ENCODE data around the gene KL.

DNA sequence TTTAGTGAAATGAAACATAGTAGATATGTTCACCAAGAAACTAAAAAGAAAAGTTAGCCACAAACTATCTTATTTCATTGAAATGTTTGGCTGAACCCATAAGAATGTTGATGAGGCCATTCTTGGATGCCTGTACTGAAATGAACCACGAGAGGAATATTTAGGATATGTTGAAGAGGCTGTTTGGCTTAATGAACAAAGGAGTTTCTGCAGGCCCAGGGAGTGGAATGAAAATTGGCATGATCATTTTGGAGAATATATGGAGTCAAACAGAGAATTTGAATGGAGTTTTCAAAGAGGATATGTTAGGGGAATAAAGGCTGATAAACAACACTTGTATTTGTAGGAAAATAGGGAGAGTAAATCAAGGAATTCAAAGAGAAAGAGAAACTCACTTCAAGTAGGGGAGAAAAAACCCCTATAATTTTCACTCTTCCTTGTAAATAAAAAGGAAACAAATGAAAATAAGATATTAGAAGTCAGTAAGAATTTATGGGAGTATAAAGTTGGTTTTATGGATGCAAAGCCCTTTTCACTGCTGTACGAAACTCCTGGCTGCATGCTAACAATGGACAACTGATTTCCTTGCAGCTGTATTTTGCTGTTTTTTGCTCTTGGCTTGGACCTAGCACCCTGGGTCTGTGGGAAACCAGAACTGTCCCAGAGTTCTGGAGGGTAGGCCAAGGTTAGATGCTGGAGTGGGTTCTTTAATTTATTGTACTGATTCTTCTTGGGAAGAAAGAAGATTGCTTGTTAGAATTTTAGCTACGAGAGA is 36.5 kb downstream of the KL start:
- TF ChIP-seq, protein P1, sequence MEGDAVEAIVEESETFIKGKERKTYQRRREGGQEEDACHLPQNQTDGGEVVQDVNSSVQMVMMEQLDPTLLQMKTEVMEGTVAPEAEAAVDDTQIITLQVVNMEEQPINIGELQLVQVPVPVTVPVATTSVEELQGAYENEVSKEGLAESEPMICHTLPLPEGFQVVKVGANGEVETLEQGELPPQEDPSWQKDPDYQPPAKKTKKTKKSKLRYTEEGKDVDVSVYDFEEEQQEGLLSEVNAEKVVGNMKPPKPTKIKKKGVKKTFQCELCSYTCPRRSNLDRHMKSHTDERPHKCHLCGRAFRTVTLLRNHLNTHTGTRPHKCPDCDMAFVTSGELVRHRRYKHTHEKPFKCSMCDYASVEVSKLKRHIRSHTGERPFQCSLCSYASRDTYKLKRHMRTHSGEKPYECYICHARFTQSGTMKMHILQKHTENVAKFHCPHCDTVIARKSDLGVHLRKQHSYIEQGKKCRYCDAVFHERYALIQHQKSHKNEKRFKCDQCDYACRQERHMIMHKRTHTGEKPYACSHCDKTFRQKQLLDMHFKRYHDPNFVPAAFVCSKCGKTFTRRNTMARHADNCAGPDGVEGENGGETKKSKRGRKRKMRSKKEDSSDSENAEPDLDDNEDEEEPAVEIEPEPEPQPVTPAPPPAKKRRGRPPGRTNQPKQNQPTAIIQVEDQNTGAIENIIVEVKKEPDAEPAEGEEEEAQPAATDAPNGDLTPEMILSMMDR (IDR thresholded peaks at IDR 0.05 in 4 of 5, conservative IDR thresholded peaks at IDR 0.05 in 1 of 5): no peak
- no peak for TF ChIP-seq POLR2A (IDR thresholded peaks at IDR 0.05)

Measured in gastrocnemius medialis (tissue), 4 donors.